DMS 273 treated with DMSO at 0.1 percent for 48 hours (cell line): ENCODE results near the gene EIF1AD.

Source experiments
- DNase-seq: peaks from one replicate; lab custom pipeline; 2025; lab: John Stamatoyannopoulos, UW

EIF1AD gene

GRCh38 chr11:66004186-66004585, 2.2 kb upstream of the EIF1AD start:
- no peak for DNase-seq

GRCh38 chr11:66003291-66003690, 1.3 kb upstream of the EIF1AD start:
- no peak for DNase-seq

- peak; percentile 8 for DNase-seq
Observed at GRCh38 chr11:66002648-66003225, 780 bp upstream of the EIF1AD start.

DNA sequence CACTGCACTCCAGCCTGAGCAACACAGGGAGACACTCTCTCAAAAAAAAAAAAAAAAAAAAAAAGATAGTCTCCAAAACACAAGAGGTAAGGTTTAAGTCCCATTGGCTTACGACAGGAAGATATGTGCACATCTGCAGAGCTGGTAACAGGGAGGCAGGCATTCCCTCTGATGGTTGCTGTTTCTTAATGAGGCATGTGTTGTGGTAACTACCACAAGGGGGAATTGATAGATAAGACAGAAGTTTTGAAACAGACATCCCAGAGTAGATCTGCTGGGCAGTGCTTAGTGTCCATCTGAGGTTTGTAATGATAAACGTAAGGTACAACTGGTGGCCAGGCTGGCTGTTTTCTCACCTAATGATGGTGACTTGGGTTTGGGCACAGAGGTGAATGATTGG, 4.7 kb downstream of the EIF1AD start:
- no peak for DNase-seq

DNA sequence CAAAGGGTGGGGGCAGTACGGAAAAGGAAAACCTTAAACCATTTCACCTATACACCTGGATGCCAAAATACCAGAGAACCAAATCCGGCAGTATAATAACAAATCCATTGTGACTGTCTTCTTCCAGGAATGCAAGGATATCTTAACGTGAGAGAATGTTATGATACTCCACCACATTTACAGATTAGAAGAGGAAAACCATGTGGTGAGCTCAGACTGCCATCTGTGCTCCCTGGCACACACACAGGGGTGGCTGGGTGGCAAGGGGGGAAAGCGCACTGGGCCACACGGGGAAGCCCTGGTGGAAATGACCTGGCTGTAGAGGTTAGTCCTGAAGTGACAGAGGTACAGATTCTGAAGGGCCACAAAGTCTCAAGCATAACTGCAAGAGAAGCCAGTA, 9.9 kb downstream of the EIF1AD start:
- no peak for DNase-seq

- peak; percentile 79 for DNase-seq
Observed at GRCh38 chr11:65988791-65989592, 13.0 kb downstream of the EIF1AD start.

- DNase-seq: no peak
Observed at GRCh38 chr11:65987336-65987735, 14.6 kb downstream of the EIF1AD start.

GRCh38 chr11:65983589-65983987, 18.4 kb downstream of the EIF1AD start:
- no peak for DNase-seq

DNA sequence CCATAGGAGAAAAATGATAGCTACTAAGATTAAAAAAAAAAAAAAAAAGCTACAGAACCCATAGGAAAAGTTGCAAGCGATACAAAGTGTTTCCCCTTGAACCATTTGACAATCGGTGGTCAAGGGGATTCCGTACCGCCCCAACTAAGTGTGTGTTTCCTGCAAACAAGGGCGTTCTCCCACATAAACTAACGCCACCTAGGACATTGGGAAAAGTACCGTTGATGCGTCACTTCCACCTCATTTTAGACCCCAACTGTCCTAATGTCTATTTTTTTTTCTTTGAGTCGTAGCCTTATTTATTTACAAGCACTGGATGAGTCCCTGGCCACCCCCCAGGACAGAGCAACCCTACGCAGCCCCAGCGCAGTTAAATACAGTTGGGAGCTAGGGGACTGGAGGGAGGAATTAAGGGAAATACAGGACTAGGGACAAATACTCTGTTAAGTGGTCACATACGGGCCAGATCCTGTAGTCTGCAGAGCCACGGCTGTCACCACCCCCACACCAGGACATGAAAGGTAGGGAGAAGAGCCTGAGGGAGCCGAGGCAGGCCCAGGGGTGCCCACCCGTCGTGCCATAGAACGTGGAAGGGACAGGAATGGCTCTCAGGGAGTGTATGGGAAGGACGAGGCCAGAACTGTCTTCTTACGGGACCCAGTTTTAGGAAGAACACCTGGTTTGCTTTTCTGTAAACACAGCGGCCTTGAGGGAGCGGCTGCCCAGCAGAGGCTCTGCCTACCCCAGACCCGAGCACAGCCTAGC, 19.0 kb downstream of the EIF1AD start:
- no peak for DNase-seq

GRCh38 chr11:65981972-65982823, 19.8 kb downstream of the EIF1AD start:
- no peak for DNase-seq

GRCh38 chr11:65981101-65981740, 20.7 kb downstream of the EIF1AD start:
- DNase-seq: no peak

DNA sequence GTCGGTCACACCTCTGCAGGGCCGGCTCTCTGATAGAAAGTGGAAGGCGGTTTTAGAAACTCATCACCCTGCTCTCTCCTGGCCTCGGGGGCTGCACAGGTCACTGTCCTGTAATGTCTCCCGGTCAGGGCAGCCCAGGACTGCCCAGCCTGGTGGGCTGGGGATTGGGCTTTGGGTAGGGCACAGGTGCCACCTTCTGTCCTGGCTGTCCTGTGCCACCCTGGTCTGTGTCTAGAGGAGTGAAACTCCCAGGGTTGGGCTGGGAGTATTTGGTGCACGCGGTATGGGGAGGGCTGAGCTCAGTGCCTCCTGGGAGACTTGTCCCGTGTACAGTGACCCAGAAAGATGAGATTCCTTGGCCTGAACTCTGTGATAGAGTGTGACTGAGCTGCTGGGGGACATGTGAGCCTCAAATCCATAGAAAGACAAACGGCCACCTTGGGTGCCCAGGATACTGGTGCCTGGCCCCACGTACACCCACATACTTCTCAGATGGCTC, 22.6 kb downstream of the EIF1AD start:
- DNase-seq: no peak

DNA sequence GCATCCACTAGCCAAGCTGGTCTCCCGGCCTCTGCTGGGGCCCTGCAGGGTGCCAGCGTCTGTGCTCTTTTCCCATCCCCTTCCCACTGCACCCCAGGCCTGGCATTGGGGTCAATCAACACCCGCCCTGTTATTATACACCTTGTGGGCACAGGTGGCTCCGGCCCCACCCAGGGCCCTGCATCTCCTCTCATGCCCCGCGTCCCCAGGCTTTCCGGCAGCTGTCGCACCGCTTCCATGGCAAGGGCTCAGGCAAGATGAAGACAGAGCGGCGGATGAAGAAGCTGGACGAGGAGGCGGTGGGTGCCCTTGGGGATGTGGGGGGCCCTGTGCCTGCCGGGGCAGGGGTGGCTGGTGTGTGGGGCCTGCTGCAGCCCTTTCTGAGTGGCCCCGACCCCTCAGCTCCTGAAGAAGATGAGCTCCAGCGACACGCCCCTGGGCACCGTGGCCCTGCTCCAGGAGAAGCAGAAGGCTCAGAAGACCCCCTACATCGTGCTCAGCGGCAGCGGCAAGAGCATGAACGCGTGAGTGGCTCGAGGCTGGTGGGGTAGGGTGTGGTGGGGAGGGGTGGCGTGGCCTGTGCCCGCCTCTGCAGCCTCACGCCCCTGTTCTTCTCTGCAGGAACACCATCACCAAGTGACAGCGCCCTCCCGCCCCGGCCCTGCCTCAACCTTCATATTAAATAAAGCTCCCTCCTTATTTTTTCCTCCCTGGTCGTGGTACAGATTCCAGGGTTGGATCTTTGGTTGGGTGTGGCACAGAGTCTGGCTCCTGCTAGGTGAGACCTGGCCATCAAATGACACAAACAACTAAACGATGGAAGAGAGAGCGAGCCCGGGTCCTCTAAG, 23.3 kb downstream of the EIF1AD start:
- no peak for DNase-seq

GRCh38 chr11:65977621-65978390, 24.2 kb downstream of the EIF1AD start:
- no peak for DNase-seq

GRCh38 chr11:65976216-65977176, 25.5 kb downstream of the EIF1AD start:
- no peak for DNase-seq

DNA sequence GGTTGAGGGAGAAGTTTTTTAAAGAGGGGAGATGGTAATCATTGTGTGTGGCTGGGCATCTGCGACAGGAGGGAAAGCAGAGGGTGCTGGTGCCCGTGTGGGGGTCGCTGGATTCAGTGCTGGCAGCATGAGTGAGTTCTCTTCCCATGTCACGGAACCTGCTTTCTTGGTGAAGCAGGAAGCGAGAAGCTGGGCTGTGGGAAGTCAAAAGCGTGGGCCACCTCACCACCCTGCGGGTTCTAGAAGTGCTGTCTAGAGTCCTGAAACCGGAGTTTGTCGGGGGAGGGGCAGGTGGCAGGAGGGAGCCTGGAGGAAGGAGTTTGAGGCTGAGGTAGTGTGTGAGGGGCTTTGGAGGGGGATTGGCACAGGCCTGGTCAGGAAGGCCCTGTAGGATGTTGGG, 26.2 kb downstream of the EIF1AD start:
- DNase-seq: no peak

- no peak for DNase-seq
Observed at GRCh38 chr11:65973439-65974110, 28.4 kb downstream of the EIF1AD start.

GRCh38 chr11:65972116-65972515, 29.8 kb downstream of the EIF1AD start:
- no peak for DNase-seq
